ENCODE measurements around the gene TMEM150A. TPM values are rescaled to one million over a fixed set of nuclear protein-coding genes. Genes with fewer than 3 reads are reported as not detected.
A peak's percentile ranks its signal among the peaks of the same experiment; 100 is the strongest.

Gene TMEM150A
- total and polyA plus RNA-seq, 2 of the 13 experiments (the other 11 are each of a cell fraction or from before 2014, with no cell fraction given), result 30.1 to 70.4 TPM

GRCh38 chr2:85551698-85552678, 50.5 kb downstream of the TMEM150A start (continued):
- no peak for TF ChIP-seq ZBTB40 (IDR thresholded peaks at IDR 0.05)
- no peak for TF ChIP-seq ZBTB40 (CRISPR knock-in tag; IDR thresholded peaks at IDR 0.05)
- TF ChIP-seq EHMT2 (IDR thresholded peaks at IDR 0.05; ENCODE audit: borderline replicate concordance, low read depth, low read length), result no peak
- TF ChIP-seq, protein P1, sequence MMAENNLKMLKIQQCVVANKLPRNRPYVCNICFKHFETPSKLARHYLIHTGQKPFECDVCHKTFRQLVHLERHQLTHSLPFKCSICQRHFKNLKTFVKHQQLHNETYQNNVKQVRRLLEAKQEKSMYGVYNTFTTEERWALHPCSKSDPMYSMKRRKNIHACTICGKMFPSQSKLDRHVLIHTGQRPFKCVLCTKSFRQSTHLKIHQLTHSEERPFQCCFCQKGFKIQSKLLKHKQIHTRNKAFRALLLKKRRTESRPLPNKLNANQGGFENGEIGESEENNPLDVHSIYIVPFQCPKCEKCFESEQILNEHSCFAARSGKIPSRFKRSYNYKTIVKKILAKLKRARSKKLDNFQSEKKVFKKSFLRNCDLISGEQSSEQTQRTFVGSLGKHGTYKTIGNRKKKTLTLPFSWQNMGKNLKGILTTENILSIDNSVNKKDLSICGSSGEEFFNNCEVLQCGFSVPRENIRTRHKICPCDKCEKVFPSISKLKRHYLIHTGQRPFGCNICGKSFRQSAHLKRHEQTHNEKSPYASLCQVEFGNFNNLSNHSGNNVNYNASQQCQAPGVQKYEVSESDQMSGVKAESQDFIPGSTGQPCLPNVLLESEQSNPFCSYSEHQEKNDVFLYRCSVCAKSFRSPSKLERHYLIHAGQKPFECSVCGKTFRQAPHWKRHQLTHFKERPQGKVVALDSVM (CRISPR knock-in tag; IDR thresholded peaks at IDR 0.05), result no peak
- no peak for TF ChIP-seq IRF1 (CRISPR knock-in tag; IDR thresholded peaks at IDR 0.05; ENCODE audit: low read depth)
- TF ChIP-seq, protein P2, sequence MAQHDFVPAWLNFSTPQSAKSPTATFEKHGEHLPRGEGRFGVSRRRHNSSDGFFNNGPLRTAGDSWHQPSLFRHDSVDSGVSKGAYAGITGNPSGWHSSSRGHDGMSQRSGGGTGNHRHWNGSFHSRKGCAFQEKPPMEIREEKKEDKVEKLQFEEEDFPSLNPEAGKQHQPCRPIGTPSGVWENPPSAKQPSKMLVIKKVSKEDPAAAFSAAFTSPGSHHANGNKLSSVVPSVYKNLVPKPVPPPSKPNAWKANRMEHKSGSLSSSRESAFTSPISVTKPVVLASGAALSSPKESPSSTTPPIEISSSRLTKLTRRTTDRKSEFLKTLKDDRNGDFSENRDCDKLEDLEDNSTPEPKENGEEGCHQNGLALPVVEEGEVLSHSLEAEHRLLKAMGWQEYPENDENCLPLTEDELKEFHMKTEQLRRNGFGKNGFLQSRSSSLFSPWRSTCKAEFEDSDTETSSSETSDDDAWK (CRISPR knock-in tag; IDR thresholded peaks at IDR 0.05), result no peak
- TF ChIP-seq GZF1 (CRISPR knock-in tag; IDR thresholded peaks at IDR 0.05), result no peak
- no peak for TF ChIP-seq ZNF282 (IDR thresholded peaks at IDR 0.05; ENCODE audit: partially characterized antibody)
- TF ChIP-seq NFKB2 (CRISPR knock-in tag; IDR thresholded peaks at IDR 0.05; ENCODE audit: borderline replicate concordance), result no peak
- TF ChIP-seq ZNF333 (CRISPR knock-in tag; IDR thresholded peaks at IDR 0.05; ENCODE audit: borderline replicate concordance), result no peak
- TF ChIP-seq BHLHE40 (IDR thresholded peaks at IDR 0.05; ENCODE audit: low read length), result no peak
- TF ChIP-seq AKAP8 (CRISPR knock-in tag; IDR thresholded peaks at IDR 0.05), result 0 out of 2 replicates have a peak, but pooled peaks have one; percentile 31
- no peak for TF ChIP-seq ZNF713 (CRISPR knock-in tag; IDR thresholded peaks at IDR 0.05)
- no peak for TF ChIP-seq TCF12 (IDR thresholded peaks at IDR 0.05)
- no peak for TF ChIP-seq TCF12 (CRISPR knock-in tag; IDR thresholded peaks at IDR 0.05)
